ENCODE results near the gene RAMP3. TPM values are rescaled to one million over a fixed set of nuclear protein-coding genes. Genes with fewer than 3 reads are reported as not detected.
A peak's percentile ranks its signal among the peaks of the same experiment; 100 is the strongest.

RAMP3 gene
- total RNA-seq, 4 donors from 2014 or later: 14.4 to 62.9 (median 33.6) TPM

DNA sequence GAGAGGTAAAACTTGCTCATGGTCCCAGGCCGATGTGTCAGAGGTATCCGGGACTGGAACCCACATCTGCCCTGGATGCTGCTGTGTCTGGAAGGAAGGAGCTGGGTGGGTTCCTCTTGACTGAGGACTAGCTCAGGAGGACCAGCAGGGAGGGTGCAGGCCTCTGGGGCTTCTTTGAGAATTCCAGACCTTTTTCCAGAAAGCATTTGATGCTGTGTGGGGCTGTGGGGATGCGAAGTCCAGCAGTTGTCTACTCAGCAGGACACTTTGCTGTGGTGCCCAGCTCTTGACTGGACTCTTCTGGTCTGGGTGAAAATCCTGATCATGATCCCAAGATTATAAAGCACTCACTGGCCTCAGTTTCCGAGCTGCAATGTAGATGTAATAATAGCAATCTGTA is 1.7 kb downstream of the RAMP3 start:
- peaks cover 15% of the 10 kb centered on the region for H3K27me3 ChIP-seq
- no peak overlapping the region for H3K27ac ChIP-seq
- H3K4me3 ChIP-seq: peak overlapping the region; percentile 39
- H3K4me1 ChIP-seq: peaks cover 8% of the 10 kb centered on the region
- TF ChIP-seq, protein P1, sequence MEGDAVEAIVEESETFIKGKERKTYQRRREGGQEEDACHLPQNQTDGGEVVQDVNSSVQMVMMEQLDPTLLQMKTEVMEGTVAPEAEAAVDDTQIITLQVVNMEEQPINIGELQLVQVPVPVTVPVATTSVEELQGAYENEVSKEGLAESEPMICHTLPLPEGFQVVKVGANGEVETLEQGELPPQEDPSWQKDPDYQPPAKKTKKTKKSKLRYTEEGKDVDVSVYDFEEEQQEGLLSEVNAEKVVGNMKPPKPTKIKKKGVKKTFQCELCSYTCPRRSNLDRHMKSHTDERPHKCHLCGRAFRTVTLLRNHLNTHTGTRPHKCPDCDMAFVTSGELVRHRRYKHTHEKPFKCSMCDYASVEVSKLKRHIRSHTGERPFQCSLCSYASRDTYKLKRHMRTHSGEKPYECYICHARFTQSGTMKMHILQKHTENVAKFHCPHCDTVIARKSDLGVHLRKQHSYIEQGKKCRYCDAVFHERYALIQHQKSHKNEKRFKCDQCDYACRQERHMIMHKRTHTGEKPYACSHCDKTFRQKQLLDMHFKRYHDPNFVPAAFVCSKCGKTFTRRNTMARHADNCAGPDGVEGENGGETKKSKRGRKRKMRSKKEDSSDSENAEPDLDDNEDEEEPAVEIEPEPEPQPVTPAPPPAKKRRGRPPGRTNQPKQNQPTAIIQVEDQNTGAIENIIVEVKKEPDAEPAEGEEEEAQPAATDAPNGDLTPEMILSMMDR (IDR thresholded peaks at IDR 0.05): no peak
- TF ChIP-seq EP300 (IDR thresholded peaks at IDR 0.05) (no peak), POLR2A (IDR thresholded peaks at IDR 0.05) (no peak), POLR2AphosphoS5 (IDR thresholded peaks at IDR 0.05) (no peak)
- WGBS: 94% methylated on average over 2 of the region's 4 CpGs
- H3K36me3 ChIP-seq: no peaks in the 10 kb centered on the region
- DNase-seq (ENCODE audit: low spot score in 2 of 2): peak; percentile 15 to 29
- H3K9me3 ChIP-seq: no peaks in the 10 kb centered on the region

DNA sequence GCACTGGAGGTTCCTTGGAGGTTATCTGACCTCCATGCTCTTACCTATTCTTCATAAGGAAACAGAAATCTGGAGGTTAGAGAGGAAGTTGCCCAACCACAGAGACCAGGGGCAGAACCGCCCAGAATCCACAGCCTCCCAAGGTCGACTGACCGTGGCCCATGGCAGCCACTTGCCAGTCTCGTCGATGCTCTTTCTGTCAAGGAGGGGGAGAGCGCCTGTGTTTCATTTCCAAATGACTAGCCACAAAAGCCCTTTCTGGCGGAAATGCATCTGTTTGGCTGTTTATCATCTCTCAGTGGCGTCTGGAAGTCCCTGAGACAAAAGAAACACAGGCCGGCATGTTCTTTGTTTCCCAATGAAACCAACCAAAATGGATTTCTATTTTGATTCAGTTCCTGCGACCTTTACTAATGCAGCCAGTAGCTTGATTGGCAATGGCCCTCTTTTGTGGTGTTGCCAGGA is 2.9 kb downstream of the RAMP3 start:
- Histone ChIP-seq H3K27me3 (peaks cover 15% of the 10 kb centered on the region), H3K4me1 (peaks cover 8% of the 10 kb centered on the region), H3K27ac (no peak overlapping the region), H3K36me3 (no peaks in the 10 kb centered on the region), H3K9me3 (no peaks in the 10 kb centered on the region), H3K4me3 (no peak overlapping the region)
- no peak for TF ChIP-seq POLR2AphosphoS5 (IDR thresholded peaks at IDR 0.05)
- TF ChIP-seq POLR2A (IDR thresholded peaks at IDR 0.05): no peak
- TF ChIP-seq, protein P1 (IDR thresholded peaks at IDR 0.05): no peak
- no peak for TF ChIP-seq EP300 (IDR thresholded peaks at IDR 0.05)
- 52% methylated on average over 10 of the region's 10 CpGs for WGBS
- peak; percentile 29 to 44 for DNase-seq (ENCODE audit: low spot score in 2 of 2)

DNA sequence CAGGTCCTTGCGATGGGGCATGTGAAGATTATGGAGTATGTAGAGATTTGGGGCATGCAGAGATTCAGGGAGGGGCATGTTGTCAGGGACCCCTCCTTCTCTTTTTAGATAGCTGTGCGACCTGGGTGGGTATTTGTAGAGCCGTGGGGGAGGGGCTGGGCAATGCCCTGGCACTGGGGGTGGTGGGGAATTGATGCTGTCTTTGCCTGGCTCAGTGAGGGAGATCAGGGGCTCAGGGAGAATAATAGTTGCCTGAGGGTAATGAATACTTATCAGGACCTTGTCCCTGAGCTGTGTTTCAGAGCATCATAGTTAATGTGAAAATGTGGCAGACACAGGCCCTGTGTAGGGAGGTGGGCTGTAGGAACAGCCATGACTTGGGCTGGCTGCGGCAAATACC is 3.5 kb downstream of the RAMP3 start:
- 87% methylated on average over 4 of the region's 4 CpGs for WGBS
- H3K4me3 ChIP-seq: no peak overlapping the region
- H3K27ac ChIP-seq: no peak overlapping the region
- DNase-seq (ENCODE audit: low spot score in 2 of 2): no peak
- TF ChIP-seq EP300 (IDR thresholded peaks at IDR 0.05) (no peak), POLR2AphosphoS5 (IDR thresholded peaks at IDR 0.05) (no peak), POLR2A (IDR thresholded peaks at IDR 0.05) (no peak)
- TF ChIP-seq, protein P1 (IDR thresholded peaks at IDR 0.05): no peak
- H3K27me3 ChIP-seq: peaks cover 15% of the 10 kb centered on the region
- H3K36me3 ChIP-seq: no peaks in the 10 kb centered on the region
- H3K4me1 ChIP-seq: peaks cover 8% of the 10 kb centered on the region
- no peaks in the 10 kb centered on the region for H3K9me3 ChIP-seq

DNA sequence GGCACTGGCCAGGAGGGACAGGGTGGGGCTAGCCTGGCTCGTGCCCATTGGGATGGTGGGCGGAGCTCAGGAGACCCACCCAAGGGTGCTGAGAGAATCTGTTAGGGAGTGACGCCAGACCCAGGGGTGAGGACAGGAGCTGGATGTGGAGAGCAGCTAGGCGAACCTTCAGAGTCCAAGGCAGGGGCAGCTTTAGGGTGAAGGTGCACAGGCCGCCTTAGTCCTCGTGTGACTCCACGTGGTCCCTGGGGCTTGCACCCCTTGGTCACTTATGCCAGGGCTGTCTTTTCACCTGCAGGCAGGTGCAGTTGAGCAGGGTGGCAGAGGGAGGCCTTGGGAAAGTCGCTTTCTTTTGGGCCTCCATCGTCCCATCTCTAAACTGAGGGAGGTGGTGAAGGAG is 4.3 kb downstream of the RAMP3 start:
- Histone ChIP-seq H3K9me3 (no peaks in the 10 kb centered on the region), H3K27me3 (peaks cover 15% of the 10 kb centered on the region), H3K4me1 (peaks cover 8% of the 10 kb centered on the region), H3K4me3 (no peak overlapping the region), H3K36me3 (no peaks in the 10 kb centered on the region), H3K27ac (no peak overlapping the region)
- DNase-seq (ENCODE audit: low spot score in 2 of 2): peak in 1 of 2 donors; percentile 48
- TF ChIP-seq POLR2AphosphoS5 (IDR thresholded peaks at IDR 0.05) (no peak), POLR2A (IDR thresholded peaks at IDR 0.05) (no peak), EP300 (IDR thresholded peaks at IDR 0.05) (no peak)
- 94% methylated on average over 6 of the region's 9 CpGs for WGBS

DNA sequence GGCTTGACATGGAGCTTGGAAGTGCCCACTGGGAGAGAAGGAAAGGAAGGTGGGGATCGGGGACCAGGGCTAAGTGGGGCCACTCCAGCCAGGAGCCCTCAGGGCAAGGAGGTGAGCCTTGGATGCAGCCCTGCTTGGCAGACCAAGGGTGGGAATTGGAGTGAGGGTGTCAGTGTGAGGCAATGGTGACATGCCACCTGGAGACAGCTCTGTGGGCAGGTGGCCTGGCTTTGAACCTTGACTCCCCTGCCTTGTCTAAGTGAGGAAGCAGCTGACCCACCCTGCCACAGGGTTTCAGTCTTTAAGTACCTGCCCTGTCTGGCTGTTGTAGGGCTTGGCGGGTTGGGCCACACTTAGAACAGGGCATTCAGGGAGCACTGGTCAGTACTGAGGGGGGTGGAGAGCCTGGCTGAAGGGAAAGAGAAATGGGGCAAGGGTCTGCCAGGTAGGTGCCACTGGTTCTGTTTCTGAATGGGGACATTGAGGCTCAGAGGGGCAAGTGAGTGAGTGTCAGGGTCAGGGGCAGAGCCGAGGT is 4.8 kb downstream of the RAMP3 start:
- Histone ChIP-seq H3K27ac (no peak overlapping the region), H3K36me3 (no peaks in the 10 kb centered on the region), H3K4me3 (no peak overlapping the region), H3K27me3 (peaks cover 10% of the 10 kb centered on the region), H3K9me3 (no peaks in the 10 kb centered on the region), H3K4me1 (peaks cover 5% of the 10 kb centered on the region)
- WGBS: 75% methylated on average over 2 of the region's 3 CpGs
- TF ChIP-seq POLR2A (IDR thresholded peaks at IDR 0.05) (no peak), POLR2AphosphoS5 (IDR thresholded peaks at IDR 0.05) (no peak), EP300 (IDR thresholded peaks at IDR 0.05) (no peak)
- TF ChIP-seq, protein P1 (IDR thresholded peaks at IDR 0.05): no peak
- DNase-seq (ENCODE audit: low spot score in 2 of 2): peak in 1 of 2 donors; percentile 59

Measured in suprapubic skin (tissue), 4 donors.